ENCODE data around the gene TACR1. TPM values are rescaled to one million over a fixed set of nuclear protein-coding genes. Genes with fewer than 3 reads are reported as not detected.
"Not testable (repeated sequence)": the region's sequence is repeated elsewhere in the genome, so short reads cannot be mapped to it uniquely, and the experiment has no call there.

Gene TACR1, protein sequence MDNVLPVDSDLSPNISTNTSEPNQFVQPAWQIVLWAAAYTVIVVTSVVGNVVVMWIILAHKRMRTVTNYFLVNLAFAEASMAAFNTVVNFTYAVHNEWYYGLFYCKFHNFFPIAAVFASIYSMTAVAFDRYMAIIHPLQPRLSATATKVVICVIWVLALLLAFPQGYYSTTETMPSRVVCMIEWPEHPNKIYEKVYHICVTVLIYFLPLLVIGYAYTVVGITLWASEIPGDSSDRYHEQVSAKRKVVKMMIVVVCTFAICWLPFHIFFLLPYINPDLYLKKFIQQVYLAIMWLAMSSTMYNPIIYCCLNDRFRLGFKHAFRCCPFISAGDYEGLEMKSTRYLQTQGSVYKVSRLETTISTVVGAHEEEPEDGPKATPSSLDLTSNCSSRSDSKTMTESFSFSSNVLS
- total RNA-seq = 10 to 100 TPM in 1 of 4 donors, 1 to 10 TPM in 3; 3.3 to 10.8 (median 5.3) TPM

DNA sequence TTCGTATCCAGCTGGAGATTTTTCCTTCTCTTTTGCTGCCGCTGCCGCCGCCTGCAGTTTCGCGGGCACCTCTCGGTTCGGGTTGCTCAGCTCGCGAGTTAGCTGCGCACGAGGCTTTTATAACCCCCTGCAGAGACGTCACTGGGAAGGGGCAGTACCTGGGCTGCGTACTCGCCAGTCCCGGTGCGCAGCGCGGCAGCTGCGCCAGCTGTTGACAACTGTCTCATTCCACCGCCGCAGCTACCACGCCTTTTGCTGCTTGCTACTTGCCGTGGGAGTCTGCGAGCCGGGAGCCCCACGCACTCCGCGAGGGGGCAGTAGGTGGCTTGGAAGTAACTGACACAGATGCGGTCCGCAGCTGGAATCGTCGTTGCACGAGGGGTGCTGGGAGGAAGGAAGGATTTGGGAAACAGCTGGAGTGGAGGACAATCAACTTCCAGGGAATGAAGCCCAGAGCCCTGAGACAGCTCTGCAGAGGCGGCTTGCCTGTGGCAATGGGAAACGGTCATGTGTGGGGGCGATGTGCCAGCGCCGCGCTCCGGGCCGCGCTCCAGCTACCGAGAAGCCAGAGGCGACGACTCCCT lies at the start of gene TACR1:
Gene TACR1, minus strand, starts transcription at position 93 of the 584 bp plus-strand sequence. CDS start 586 bp downstream, outside the sequence.
- Histone ChIP-seq H3K27ac (no peak within 1 kb of the TSS), H3K4me1 (peaks cover 0 to 26% (median 14%) of the 10 kb centered on the region in 4 donors), H3K9me3 (no peaks in the 10 kb centered on the region), H3K4me3 (peak within 1 kb of the TSS; percentile 11 to 45 (median 34)), H3K27me3 (peaks cover 0 to 55% of the 10 kb centered on the region in 2 donors), H3K36me3 (no peaks in the 10 kb centered on the region)
- WGBS, 2 donors = 0% methylated on average over 45 to 46 of the region's 46 CpGs
- peak; percentile 26 to 50 for DNase-seq (ENCODE audit: low spot score in 2 of 2)
- TF ChIP-seq POLR2A (IDR thresholded peaks at IDR 0.05) (no peak), EP300 (IDR thresholded peaks at IDR 0.05) (peak in 1 of 2 donors; percentile 22)
- TF ChIP-seq, protein P1, sequence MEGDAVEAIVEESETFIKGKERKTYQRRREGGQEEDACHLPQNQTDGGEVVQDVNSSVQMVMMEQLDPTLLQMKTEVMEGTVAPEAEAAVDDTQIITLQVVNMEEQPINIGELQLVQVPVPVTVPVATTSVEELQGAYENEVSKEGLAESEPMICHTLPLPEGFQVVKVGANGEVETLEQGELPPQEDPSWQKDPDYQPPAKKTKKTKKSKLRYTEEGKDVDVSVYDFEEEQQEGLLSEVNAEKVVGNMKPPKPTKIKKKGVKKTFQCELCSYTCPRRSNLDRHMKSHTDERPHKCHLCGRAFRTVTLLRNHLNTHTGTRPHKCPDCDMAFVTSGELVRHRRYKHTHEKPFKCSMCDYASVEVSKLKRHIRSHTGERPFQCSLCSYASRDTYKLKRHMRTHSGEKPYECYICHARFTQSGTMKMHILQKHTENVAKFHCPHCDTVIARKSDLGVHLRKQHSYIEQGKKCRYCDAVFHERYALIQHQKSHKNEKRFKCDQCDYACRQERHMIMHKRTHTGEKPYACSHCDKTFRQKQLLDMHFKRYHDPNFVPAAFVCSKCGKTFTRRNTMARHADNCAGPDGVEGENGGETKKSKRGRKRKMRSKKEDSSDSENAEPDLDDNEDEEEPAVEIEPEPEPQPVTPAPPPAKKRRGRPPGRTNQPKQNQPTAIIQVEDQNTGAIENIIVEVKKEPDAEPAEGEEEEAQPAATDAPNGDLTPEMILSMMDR (IDR thresholded peaks at IDR 0.05) = peak; percentile 21 to 35 (median 29)

DNA sequence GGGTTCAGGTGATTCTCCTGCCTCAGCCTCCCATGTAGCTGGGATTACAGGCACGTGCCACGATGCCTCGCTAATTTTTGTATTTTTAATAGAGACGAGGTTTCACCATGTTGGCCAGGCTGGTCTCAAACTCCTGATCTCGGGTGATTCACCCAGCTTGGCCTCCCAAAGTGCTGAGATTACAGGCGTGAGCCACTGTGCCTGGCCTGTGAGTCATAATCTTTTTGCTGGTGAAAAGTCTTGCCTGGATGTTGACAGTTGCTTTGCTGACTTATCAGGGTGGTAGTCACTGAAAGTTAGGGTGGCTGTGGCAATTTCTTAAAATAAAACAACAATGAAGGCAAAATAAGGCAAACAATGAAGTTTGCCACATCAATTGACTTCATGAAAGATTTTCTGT lies 49.3 kb upstream of the TACR1 start:
- DNase-seq (ENCODE audit: low spot score in 2 of 2); H3K27ac ChIP-seq; H3K36me3 ChIP-seq; H3K4me1 ChIP-seq; H3K27me3 ChIP-seq; H3K4me3 ChIP-seq: not testable (repeated sequence)
- H3K9me3 ChIP-seq = peaks cover 0 to 19% (median 5%) of the 10 kb centered on the region in 4 donors
- 92 to 94% methylated on average over 6 of the region's 6 CpGs for WGBS, 2 donors

DNA sequence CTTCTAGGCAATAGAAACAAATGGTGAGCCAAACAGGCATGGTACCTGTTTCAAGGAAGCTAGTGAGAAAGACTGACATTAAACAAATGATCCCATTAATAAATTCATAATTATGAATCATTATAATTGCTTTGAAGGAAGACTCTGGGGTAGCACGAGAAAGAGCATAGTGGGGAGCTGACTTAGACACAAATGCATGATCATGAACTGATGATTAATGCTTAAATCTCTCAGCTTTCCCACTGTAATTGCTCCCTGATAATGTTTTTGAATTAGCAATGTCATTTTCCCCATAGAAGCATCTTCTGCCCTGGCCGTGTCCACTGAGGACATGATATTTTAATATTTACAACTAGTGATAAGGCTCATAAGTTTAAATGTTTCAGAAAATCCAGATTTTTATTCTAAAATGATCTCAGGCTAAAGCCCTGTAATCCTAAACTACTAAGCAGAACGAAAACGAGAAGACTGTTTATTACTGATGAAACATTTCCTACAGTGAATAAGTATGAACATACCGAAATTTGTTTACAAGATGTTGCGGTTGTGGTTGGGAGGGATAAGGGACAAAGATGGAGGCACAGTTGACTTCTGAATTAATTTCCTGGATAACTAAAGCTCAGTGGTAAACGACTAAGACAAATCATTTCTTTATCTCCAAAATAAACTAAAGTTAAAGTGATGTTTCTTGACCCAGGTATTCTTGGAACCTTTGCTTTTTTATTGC lies 47.3 kb upstream of the TACR1 start:
- WGBS, 2 donors = 85 to 89% methylated on average over 7 of the region's 7 CpGs
- no peak overlapping the region for H3K27ac ChIP-seq
- H3K9me3 ChIP-seq = peaks cover 0 to 38% (median 5%) of the 10 kb centered on the region in 4 donors
- no peaks in the 10 kb centered on the region for H3K4me1 ChIP-seq
- no peak for DNase-seq (ENCODE audit: low spot score in 2 of 2)
- no peaks in the 10 kb centered on the region for H3K27me3 ChIP-seq
- no peak for TF ChIP-seq POLR2A (IDR thresholded peaks at IDR 0.05)
- TF ChIP-seq, protein P1 (IDR thresholded peaks at IDR 0.05) = no peak
- TF ChIP-seq EP300 (IDR thresholded peaks at IDR 0.05) = no peak
- no peak overlapping the region for H3K4me3 ChIP-seq
- H3K36me3 ChIP-seq = no peaks in the 10 kb centered on the region

DNA sequence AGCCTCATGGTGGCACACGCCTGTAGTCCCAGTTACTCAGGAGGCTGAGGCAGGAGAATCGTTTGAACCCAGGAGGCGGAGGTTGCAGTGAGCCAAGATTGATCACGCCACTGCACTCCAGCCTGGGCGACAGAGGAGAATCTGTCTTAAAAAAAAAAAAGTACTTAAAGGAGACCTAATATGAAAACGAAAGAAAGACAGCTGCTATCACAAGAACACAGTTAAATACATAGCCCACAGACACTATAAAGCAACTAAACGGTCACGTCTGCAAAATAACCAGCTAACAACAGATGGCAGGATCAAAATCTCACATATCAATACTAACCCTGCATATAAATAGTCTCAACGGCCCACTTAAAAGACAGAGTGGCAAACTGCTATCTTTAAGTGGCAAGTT lies 43.9 kb upstream of the TACR1 start:
- DNase-seq (ENCODE audit: low spot score in 2 of 2) = no peak
- TF ChIP-seq EP300 (IDR thresholded peaks at IDR 0.05) = no peak
- TF ChIP-seq, protein P1 (IDR thresholded peaks at IDR 0.05) = no peak
- no peak for TF ChIP-seq POLR2A (IDR thresholded peaks at IDR 0.05)
- H3K27ac ChIP-seq = no peak overlapping the region

DNA sequence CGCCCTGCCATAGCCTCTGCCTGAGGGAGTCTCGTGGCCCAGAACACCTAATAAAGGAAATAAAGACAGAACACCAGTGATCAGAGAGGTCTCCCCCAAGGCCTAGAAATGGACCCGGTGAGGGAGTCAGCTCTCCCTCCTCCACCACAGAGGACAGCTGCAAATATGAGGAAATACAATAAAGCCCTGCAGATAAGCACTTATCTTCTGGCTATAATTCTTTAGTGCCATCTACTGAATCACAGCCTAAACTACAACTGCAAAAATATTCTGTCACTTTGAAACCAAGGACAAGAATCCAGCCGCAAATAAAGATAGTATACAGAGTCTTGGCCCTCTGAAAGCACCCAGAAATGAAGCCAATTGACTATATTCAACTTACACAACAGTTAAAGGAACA lies 42.4 kb upstream of the TACR1 start:
- Histone ChIP-seq H3K9me3 (peaks cover 0 to 29% (median 0%) of the 10 kb centered on the region in 4 donors), H3K4me3 (no peak overlapping the region), H3K27me3 (no peaks in the 10 kb centered on the region), H3K27ac (no peak overlapping the region), H3K36me3 (no peaks in the 10 kb centered on the region), H3K4me1 (no peaks in the 10 kb centered on the region)
- DNase-seq (ENCODE audit: low spot score in 2 of 2) = no peak
- TF ChIP-seq EP300 (IDR thresholded peaks at IDR 0.05) (no peak), POLR2A (IDR thresholded peaks at IDR 0.05) (no peak)
- TF ChIP-seq, protein P1 (IDR thresholded peaks at IDR 0.05) = no peak
- 92% methylated on average over 4 of the region's 4 CpGs for WGBS, 2 donors

More for the DNA sequence above, 43.9 kb upstream of the TACR1 start:
- Histone ChIP-seq H3K4me3 (no peak overlapping the region), H3K36me3 (no peaks in the 10 kb centered on the region), H3K9me3 (peaks cover 0 to 29% (median 0%) of the 10 kb centered on the region in 4 donors), H3K27me3 (no peaks in the 10 kb centered on the region), H3K4me1 (no peaks in the 10 kb centered on the region)
- WGBS, 2 donors = 89 to 91% methylated on average over 9 of the region's 9 CpGs
